ENCODE results near the gene INSM2.

DNA sequence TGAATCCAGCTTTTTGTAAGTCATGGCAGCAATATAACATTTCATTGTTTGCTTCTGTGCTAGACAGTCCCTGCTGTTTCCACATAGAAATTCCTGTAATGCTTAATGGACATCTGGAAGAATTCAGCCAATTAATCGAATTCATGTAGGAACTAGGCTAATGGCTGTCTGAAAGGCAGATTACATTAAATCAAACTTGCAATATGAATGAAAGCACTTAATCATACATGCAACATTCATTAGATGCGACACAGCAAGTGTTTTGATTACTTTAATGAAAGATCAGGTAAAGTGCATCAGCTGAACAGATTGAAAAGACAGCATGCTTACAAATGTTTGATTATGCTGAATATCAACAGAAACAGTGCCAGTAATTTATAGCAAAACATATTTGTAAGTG is 24.1 kb upstream of the INSM2 start:
- no peak for TF ChIP-seq CTCF (IDR thresholded peaks at IDR 0.05)
- no peak for TF ChIP-seq POLR2AphosphoS5 (IDR thresholded peaks at IDR 0.05; ENCODE audit: low read depth, low read length)
- no peak for TF ChIP-seq REST (IDR thresholded peaks at IDR 0.05; ENCODE audit: insufficient read depth in 1 of 2, low read depth in 2 of 2, low read length in 1 of 2)
- TF ChIP-seq TCF7L2 (IDR thresholded peaks at IDR 0.05; ENCODE audit: low read depth, low read length) = no peak
- TF ChIP-seq SIN3A (IDR thresholded peaks at IDR 0.05; ENCODE audit: borderline replicate concordance, insufficient read depth, low read depth, low read length) = no peak
